ENCODE measurements around the gene TSC22D2. TPM values are rescaled to one million over a fixed set of nuclear protein-coding genes. Genes with fewer than 3 reads are reported as not detected.
A peak's percentile ranks its signal among the peaks of the same experiment; 100 is the strongest.

TSC22D2 gene
- total RNA-seq, 1 experiment from 2014 or later: 26.5 TPM

DNA sequence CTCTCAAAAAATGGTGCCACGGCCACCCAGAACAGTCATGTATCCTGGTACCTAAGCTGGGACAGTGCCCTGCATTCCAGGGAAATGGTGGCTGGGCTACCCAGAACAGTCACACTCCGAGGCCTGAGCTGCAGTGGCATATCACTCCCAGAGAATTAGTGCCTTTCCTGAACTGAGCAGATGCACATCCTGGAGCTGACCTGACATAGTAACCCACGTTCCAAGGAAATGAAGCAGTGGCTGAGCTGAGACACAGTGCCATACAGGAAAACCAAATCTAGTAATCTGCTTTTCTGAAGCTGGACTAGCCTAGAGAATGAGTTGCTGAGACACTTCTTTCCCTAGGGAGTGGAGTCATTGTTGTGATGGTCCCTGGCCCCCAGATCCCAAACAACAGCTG, 96.4 kb downstream of the TSC22D2 start:
- Histone ChIP-seq H3K27me3 (ENCODE audit: insufficient read depth, low read length) (no peaks in the 10 kb centered on the region), H3K56ac (ENCODE audit: insufficient read length, low read depth, low read length) (no peak overlapping the region), H3K9me3 (ENCODE audit: control insufficient read depth, low read depth, low read length) (no peaks in the 10 kb centered on the region), H4K91ac (ENCODE audit: insufficient read length, low read depth, low read length) (no peak overlapping the region), H2BK120ac (ENCODE audit: low read depth, low read length, poor library complexity, severe bottlenecking) (no peak overlapping the region), H4K8ac (replicated peaks; ENCODE audit: insufficient read length, low read depth, low read length) (no peak overlapping the region), H3K14ac (ENCODE audit: insufficient read depth, low read length) (no peak overlapping the region), H3K23ac (ENCODE audit: insufficient read length, low read depth, low read length) (no peak overlapping the region), H3K23me2 (ENCODE audit: insufficient read length, low read depth, low read length, poor library complexity, severe bottlenecking) (no peaks in the 10 kb centered on the region), H2AK5ac (ENCODE audit: insufficient read length, low read length) (no peak overlapping the region), H3K79me1 (ENCODE audit: insufficient read depth, low read depth, low read length, poor library complexity, severe bottlenecking) (no peaks in the 10 kb centered on the region), H3K4ac (ENCODE audit: low read depth, low read length) (no peak overlapping the region), H3K18ac (ENCODE audit: insufficient read length, low read depth, low read length) (no peak overlapping the region), H3T11ph (ENCODE audit: low read length) (no peak overlapping the region), H4K5ac (ENCODE audit: insufficient read length, low read depth, low read length) (no peak overlapping the region), H2BK5ac (ENCODE audit: insufficient read length, low read length) (no peak overlapping the region), H3K27ac (ENCODE audit: insufficient read length, low read depth, low read length) (no peak overlapping the region), H3K4me2 (ENCODE audit: insufficient read depth, insufficient read length, low read length) (no peak overlapping the region), H3K79me2 (ENCODE audit: insufficient read depth, low read length) (no peaks in the 10 kb centered on the region), H2AFZ (ENCODE audit: low read length) (no peak overlapping the region), H2BK20ac (ENCODE audit: low read depth, low read length, poor library complexity, severe bottlenecking) (no peak overlapping the region), H2BK12ac (ENCODE audit: insufficient read length, low read depth, low read length) (no peak overlapping the region), H4K20me1 (ENCODE audit: control insufficient read depth, insufficient read depth, insufficient read length) (no peaks in the 10 kb centered on the region), H2BK15ac (ENCODE audit: low read depth, low read length) (no peak overlapping the region), H3K9ac (ENCODE audit: extremely low read depth, insufficient read length, low read length) (no peak overlapping the region), H3K4me1 (ENCODE audit: insufficient read depth, low read length) (no peaks in the 10 kb centered on the region)
- H3K27me3 Mint-ChIP-seq (ENCODE audit: low read depth): no peaks in the 10 kb centered on the region; the same call in none of the 2 replicates
- peaks cover 11 to 22% (median 16%) of the 10 kb centered on the region in 3 experiments for H3K36me3 Mint-ChIP-seq (ENCODE audit: insufficient read depth in 1 of 3, low read depth in 3 of 3)
- H3K27ac Mint-ChIP-seq: peak overlapping the region in 1 of 3 experiments; percentile 30; a peak in 1 of 7 replicates
- DNase-seq: no peak
- TF ChIP-seq, protein P1, sequence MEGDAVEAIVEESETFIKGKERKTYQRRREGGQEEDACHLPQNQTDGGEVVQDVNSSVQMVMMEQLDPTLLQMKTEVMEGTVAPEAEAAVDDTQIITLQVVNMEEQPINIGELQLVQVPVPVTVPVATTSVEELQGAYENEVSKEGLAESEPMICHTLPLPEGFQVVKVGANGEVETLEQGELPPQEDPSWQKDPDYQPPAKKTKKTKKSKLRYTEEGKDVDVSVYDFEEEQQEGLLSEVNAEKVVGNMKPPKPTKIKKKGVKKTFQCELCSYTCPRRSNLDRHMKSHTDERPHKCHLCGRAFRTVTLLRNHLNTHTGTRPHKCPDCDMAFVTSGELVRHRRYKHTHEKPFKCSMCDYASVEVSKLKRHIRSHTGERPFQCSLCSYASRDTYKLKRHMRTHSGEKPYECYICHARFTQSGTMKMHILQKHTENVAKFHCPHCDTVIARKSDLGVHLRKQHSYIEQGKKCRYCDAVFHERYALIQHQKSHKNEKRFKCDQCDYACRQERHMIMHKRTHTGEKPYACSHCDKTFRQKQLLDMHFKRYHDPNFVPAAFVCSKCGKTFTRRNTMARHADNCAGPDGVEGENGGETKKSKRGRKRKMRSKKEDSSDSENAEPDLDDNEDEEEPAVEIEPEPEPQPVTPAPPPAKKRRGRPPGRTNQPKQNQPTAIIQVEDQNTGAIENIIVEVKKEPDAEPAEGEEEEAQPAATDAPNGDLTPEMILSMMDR (conservative IDR thresholded peaks at IDR 0.05): no peak
- H3K9me3 Mint-ChIP-seq: peaks cover 28 to 30% of the 10 kb centered on the region in 2 experiments
- WGBS (ENCODE audit: extremely low coverage, insufficient read length, low lambda C conversion rate): no CpG with 5 or more reads among the region's 3 CpGs
- H3K4me1 Mint-ChIP-seq: 0 out of 4 replicates have a peak, but pooled peaks cover 0 to 3% of the 10 kb centered on the region in 2 experiments
- H3K4me3 Mint-ChIP-seq: no peak overlapping the region

Measured in H9 (cell line).